Heart left ventricle (tissue), 13 donors: ENCODE data around the gene MYH6.

ENCODE experiments used
- POLR2A ChIP-seq, 2 donors: fragments of 450-650 bp; IDR thresholded peaks; one replicate each; pipeline ENCODE4 v1.6.1; 2017; ENCODE audit warnings: antibody characterized with exemption in 2 of 2, mild to moderate bottlenecking in 2 of 2, moderate library complexity in 2 of 2
- TF ChIP-seq, protein P1 (sequence below), 12 donors: fragments of 200-600 bp; sonication (generic) in 4 of 12; IDR thresholded peaks; one replicate each; pipeline versions ENCODE4 v1.5.0 to v1.8.0; 2018 to 2022; ENCODE audit warnings: antibody characterized with exemption in 12 of 12, mild to moderate bottlenecking in 5 of 12
- donor health status: ischemic (EF 13 %, LVEDD 7.1; RV severe dilation, severe dysfunction).
- donor health status: DM: no; HTN: yes; CAD: no.
- donor health status: DM: no; HTN: no; CAD: no.
- donor health status: ischemic (EF 25% LVEDD 6.9; RV normal size, moderate dysfunction).
- donor health status: ischemic (EF 25% LVEDD 5.7; RV mildly dilated, moderate dysfunction).
- donor health status: ischemic (EF 35%, LVEDD 5.7; RV mildly dilated, moderate dysfunction).
- donor health status: nonischemic (EF 11% LVEDD 7.7; RV severe dilation, severe dysfunction).
- donor health status: DM: yes; HTN: yes; CAD: no.
- donor health status: PGD.
- donor health status: ischemic (EF 29% LVEDD 5.4; RV normal size, mild dysfunction).
- donor health status: nonischemic (EF 23%, LVEDD 6.1; RV moderate dilation, normal function).

- TF ChIP-seq, protein P1, sequence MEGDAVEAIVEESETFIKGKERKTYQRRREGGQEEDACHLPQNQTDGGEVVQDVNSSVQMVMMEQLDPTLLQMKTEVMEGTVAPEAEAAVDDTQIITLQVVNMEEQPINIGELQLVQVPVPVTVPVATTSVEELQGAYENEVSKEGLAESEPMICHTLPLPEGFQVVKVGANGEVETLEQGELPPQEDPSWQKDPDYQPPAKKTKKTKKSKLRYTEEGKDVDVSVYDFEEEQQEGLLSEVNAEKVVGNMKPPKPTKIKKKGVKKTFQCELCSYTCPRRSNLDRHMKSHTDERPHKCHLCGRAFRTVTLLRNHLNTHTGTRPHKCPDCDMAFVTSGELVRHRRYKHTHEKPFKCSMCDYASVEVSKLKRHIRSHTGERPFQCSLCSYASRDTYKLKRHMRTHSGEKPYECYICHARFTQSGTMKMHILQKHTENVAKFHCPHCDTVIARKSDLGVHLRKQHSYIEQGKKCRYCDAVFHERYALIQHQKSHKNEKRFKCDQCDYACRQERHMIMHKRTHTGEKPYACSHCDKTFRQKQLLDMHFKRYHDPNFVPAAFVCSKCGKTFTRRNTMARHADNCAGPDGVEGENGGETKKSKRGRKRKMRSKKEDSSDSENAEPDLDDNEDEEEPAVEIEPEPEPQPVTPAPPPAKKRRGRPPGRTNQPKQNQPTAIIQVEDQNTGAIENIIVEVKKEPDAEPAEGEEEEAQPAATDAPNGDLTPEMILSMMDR (IDR thresholded peaks at IDR 0.05), result no peak
- no peak for TF ChIP-seq POLR2A (IDR thresholded peaks at IDR 0.05)
Measured at GRCh38 chr14:23437133-23438100, 29.3 kb upstream of the MYH6 start.
